G401.6 (cell line): Measurements from ENCODE around the gene PRMT7.

ENCODE experiments used
- FAIRE-seq: peaks from 2 replicates; lab custom pipeline; 2012; peaks lifted over from hg19 to GRCh38; lab: Jason Lieb, UNC

The PRMT7 gene

GRCh38 chr16:68309799-68310198 is 1.0 kb upstream of the PRMT7 start:
- no peak for FAIRE-seq

GRCh38 chr16:68310437-68310773 is 414 bp upstream of the PRMT7 start:
- FAIRE-seq = no peak

GRCh38 chr16:68313116-68313515 is 2.3 kb downstream of the PRMT7 start:
- FAIRE-seq = no peak

GRCh38 chr16:68319185-68319908 is 8.5 kb downstream of the PRMT7 start:
- no peak for FAIRE-seq

GRCh38 chr16:68324336-68324735 is 13.5 kb downstream of the PRMT7 start:
- FAIRE-seq = no peak

- FAIRE-seq = no peak
Measured at GRCh38 chr16:68324780-68325357, 14.1 kb downstream of the PRMT7 start.

GRCh38 chr16:68328151-68328859 is 17.5 kb downstream of the PRMT7 start:
- peak; percentile 78 for FAIRE-seq

GRCh38 chr16:68328860-68329390 is 18.1 kb downstream of the PRMT7 start:
- FAIRE-seq = no peak

- FAIRE-seq = no peak
Measured at GRCh38 chr16:68331879-68332410, 21.1 kb downstream of the PRMT7 start.

GRCh38 chr16:68332411-68333121 is 21.7 kb downstream of the PRMT7 start:
- no peak for FAIRE-seq

- no peak for FAIRE-seq
Measured at GRCh38 chr16:68335175-68335574, 24.4 kb downstream of the PRMT7 start.

GRCh38 chr16:68338326-68339119 is 27.7 kb downstream of the PRMT7 start:
- FAIRE-seq = no peak

GRCh38 chr16:68339214-68339613 is 28.4 kb downstream of the PRMT7 start:
- no peak for FAIRE-seq

- no peak for FAIRE-seq
Measured at GRCh38 chr16:68342620-68343019, 31.8 kb downstream of the PRMT7 start.

GRCh38 chr16:68343137-68343536 is 32.3 kb downstream of the PRMT7 start:
- no peak for FAIRE-seq

- FAIRE-seq = no peak
Measured at GRCh38 chr16:68344252-68344651, 33.4 kb downstream of the PRMT7 start.

- no peak for FAIRE-seq
Measured at GRCh38 chr16:68345351-68345810, 34.6 kb downstream of the PRMT7 start.

GRCh38 chr16:68345958-68346635 is 35.3 kb downstream of the PRMT7 start:
- no peak for FAIRE-seq

GRCh38 chr16:68346892-68347480 is 36.2 kb downstream of the PRMT7 start:
- FAIRE-seq = no peak

- FAIRE-seq = no peak
Measured at GRCh38 chr16:68347605-68348004, 36.8 kb downstream of the PRMT7 start.
